NCI-H1930 (cell line): ENCODE measurements around the gene GNL3.

Experiments used
- DNase-seq, 2 experiments: peaks; one replicate each; lab custom pipeline; 2025; lab: John Stamatoyannopoulos, UW

GNL3 gene

GRCh38 chr3:52689151-52689550, 3.3 kb downstream of the GNL3 start:
- no peak for DNase-seq

DNA sequence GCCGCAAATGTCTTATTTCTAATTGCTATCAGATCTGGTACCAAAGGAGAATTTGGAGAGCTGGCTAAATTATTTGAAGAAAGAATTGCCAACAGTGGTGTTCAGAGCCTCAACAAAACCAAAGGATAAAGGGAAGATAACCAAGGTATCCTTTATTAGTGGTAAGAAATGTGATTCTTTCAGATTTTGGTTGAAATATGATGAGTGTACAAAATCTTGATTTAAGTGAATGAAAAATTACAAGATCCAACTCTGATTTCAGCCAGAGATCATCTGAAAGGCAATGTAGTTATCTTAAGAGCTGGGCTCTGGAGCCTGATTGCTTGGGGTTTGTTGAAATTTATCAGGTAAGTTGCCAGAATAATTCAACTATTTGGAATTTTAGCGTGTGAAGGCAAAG, 4.7 kb downstream of the GNL3 start:
- no peak for DNase-seq

DNA sequence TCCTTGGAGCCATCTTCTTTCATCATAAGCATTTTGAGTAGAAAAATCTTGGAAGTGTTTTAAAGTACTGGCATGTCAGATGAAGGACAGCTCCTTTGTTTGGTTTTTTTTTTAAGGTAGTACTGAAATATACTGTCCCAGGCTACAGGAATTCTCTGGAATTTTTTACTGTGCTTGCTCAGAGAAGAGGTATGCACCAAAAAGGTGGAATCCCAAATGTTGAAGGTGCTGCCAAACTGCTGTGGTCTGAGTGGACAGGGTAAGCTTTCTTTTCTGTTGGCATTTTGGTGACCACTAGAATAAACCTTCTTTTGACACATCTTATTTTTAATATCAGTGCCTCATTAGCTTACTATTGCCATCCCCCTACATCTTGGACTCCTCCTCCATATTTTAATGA, 7.2 kb downstream of the GNL3 start:
- no peak for DNase-seq

DNA sequence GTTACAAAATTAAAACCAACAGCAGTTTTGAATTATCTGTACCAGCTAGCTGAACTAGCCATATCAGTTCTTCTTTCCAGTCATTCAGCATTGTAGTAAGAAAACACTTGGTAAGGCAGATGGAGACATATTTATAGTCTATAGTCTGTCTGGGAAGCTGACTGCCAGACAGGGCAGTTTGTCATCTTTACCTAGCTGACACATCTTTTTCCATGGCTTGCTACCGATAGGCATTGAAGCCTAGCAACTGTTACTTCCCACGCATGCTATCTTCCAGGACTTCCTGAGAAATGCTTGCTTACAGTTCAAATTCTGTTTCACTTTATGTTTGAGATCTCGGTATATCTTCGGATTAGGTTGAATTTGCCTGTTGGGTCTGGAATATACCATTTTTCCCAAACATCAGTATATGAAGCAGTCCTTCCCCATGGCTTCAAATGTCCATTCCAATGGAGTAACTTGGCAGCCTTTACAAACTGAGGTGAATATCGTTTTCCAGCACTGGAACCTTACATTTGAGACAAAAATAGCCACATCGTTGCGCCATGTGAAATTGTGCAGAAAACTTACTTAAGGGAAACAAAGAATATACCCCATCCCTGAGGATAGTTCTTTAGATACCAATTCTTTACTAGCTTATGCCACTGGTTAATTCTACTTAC, 8.8 kb downstream of the GNL3 start:
- DNase-seq = no peak

DNA sequence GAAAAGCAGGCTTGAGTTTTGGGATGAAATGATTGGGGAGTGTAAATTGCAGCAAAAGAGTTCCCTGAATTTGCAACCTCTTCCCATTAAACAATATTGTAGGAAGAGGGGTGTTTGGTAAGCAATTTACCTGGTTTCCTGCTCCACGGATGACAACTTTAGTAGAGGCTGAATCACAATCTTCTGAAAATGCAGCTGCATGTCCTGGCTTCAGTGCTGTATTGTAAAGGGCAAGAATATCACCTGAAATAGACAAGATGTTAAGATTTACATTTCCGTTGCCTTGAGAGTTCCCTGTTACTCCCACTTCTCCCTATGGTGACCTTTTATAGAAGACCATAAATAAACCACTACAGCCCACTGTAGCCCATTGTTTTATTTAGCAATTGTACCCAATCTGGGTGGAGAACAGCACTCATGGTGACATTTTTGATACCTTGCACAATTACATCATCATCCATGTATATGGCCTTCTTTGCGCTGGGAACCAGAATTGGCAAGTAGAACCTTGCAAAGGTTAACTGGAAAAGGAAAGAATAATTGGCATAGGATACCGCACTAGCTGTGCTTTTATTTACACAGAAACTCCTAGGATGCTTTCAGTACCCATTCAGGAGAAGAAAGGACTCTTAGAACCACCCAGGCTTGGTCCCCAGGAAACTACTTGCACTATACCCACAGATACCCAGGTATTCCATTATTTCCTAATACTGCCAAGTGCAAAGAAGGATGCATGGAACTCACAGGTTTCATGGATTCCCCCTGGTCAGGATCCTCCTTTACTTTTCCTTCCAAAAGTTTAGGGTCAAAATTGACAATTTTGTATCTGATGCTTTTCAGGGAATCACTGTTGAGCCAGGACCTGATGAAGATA, 10.2 kb downstream of the GNL3 start:
- no peak for DNase-seq

DNA sequence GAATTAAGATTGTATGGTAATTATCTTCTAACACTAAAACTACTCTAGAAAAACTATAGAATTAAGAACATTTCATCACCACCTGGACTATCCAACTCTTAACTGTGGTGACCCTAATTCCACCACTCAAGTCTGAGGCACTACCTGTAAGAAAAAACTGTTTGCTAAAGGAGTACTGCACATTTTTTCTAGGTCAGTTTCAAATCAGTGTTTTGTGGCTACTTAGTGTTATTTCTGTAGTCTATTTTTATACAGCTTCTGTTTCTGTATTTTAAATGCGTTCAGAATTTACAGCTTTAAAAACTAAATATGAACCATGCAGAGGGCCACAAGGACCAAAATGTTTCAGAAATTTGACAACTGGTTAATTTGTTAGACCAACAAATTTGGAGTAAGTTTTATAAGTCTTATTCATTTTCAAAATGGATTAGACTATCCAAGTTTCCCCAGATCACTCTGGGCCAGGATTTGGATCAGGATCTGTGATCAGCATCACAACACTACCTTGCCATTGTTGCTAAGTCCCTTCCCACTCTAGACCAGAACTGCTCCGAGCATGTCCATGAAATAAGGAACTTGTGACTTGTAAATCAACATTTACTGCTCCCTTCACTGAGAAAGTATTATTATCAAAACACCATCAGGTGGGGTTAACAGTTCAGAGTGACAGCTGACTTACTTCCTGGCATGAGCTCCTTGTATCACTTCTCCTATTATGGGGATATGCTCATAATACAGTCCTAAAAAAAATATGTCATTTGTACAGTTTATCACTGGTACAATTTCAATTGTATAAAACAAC, 11.2 kb downstream of the GNL3 start:
- no peak for DNase-seq

DNA sequence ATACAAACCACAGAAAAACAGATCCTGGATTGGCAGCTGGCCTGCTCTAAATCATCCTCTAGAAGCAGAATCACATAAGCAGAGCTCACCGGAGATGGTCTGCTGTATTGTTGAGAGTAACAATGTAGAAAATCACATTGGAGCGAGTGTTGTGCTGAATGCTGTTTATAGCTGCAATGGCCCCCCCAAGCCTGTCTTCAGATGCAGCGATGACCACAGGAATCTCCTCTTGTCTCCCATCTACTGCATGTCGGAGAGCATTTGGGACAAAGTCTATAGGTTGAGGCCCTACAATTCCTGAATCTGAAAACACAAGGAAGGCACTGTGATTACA, 11.8 kb downstream of the GNL3 start:
- no peak for DNase-seq

GRCh38 chr3:52703341-52703740, 17.5 kb downstream of the GNL3 start:
- no peak for DNase-seq

DNA sequence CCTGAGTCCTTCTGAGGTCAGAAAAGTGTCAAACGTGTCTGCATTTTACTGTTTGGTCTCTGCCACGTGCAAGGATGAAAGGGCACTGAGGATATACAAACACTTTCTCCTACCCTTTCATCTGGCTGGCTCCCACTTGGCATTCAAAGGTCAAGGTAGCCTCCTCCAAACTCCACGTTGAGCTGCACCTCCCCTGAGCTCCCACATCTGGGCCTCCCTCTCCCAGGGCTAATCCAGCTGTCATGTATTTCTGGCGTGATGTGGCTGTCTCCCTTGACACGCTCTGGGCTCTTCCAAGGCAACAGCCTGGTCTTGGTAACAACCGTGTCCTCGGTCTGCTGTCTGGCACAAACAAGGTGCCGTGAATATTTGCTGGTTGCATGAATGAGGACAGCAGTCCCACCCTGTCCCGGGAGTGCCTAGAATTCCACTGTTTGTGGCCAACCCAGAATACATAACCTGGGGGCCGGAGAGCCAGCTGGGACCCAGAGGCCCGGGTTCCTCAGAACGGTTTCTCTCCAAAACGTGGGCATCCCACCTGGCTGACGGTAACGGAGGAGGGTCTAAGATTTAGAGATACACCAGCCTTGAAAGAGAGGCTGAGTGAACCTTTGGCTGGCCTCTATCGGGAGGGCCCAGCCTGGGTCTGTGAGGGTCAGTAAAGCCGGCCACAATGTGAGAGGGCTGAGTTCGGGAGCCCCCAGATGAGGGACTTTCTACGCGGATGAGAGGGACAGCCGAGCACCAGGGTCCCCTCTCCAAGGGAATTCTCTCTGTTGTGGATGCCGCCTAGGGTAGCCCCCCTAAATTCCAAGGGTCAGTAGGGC, 19.0 kb downstream of the GNL3 start:
- DNase-seq = no peak

GRCh38 chr3:52705438-52705687, 19.5 kb downstream of the GNL3 start:
- DNase-seq = no peak

- peak; percentile 52 to 71 for DNase-seq
Observed at GRCh38 chr3:52705688-52706686, 20.2 kb downstream of the GNL3 start, which contains the start of the genes GLT8D1 and SPCS1. TSS of gene GLT8D1 (minus strand) at chr3:52705791. CDS start at chr3:52700460, 5,331 bp downstream. TSS of gene SPCS1 (plus strand) at chr3:52706106. CDS start at chr3:52706247, 141 bp downstream.

DNA sequence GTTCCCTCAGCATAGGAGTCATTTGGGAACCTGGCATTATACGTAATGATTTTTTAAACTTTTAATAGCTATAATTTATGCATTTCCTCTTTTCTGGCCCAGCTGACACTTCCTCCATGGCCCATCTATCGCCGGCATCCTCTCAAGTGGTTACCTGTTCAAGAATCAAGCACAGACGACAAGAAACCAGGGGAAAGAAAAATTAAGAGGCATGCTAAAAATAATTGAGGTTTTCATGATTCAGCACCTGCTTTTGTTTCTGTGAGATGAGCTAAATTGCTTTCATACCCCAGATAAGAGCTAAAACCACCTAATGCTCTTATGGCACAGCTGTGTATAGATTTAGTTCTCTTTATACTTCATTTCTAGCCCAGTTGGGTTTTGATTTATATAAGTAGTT, 21.8 kb downstream of the GNL3 start:
- DNase-seq = no peak

DNA sequence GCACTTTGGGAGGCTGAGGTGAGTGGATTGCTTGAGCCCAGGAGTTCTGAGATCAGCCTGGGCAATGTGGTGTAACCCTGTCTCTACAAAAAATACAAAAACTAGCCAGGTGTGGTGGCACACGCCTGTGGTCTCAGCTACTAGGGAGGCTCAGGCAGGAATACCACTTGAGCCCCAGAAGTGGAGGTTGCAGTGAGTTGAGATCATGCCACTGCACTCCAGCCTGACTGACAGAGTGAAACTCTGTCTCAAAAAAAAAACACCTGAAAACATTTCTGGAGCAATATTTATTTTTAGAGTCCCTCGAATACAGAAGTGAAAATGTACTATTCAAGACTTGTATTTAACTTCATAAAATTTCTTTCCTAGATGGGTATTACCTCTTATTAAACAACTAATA, 24.7 kb downstream of the GNL3 start:
- no peak for DNase-seq

DNA sequence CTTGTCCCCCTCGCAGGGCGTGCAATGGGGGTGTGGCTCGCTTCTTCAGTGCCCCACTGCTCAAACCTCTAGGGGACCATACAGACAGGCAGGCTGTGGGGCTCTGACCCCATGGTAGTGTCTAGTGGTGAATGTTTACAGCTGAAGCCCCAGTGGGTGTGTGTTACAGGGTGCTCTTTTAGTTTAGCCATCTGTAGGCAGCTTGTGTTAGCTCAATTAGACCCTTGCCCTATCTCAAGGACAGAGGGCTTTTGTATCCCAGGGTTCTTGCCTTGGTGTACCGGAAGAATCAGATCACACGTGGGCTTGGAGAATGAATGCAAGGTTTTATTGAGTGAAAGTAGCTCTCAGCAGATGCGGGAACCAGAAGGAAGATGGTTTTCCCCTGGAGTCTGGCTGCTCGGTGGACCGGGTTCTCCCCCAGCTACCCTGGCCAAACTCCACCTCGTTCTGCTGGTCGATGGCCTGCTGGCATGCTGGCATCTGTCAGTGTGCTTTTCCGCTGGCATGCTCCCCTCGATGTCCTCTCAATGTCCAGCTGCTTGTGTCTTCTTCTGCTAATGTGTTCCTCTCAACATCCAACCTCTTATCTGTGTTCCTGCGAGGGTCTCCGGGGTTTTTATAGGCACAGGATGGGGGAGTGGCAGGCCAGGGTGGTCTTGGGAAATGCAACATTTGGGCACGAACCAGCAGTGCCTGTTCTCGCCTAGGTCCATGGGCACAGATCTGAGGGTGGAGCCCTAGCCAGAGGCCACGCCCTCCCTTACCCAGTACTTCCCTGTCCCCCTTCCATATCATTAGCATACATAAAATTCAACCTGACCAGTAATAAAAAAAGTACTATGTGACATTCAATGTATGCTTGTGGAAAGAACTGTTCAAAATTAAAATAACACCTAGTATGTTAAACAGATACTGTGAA, 26.7 kb downstream of the GNL3 start:
- no peak for DNase-seq

DNA sequence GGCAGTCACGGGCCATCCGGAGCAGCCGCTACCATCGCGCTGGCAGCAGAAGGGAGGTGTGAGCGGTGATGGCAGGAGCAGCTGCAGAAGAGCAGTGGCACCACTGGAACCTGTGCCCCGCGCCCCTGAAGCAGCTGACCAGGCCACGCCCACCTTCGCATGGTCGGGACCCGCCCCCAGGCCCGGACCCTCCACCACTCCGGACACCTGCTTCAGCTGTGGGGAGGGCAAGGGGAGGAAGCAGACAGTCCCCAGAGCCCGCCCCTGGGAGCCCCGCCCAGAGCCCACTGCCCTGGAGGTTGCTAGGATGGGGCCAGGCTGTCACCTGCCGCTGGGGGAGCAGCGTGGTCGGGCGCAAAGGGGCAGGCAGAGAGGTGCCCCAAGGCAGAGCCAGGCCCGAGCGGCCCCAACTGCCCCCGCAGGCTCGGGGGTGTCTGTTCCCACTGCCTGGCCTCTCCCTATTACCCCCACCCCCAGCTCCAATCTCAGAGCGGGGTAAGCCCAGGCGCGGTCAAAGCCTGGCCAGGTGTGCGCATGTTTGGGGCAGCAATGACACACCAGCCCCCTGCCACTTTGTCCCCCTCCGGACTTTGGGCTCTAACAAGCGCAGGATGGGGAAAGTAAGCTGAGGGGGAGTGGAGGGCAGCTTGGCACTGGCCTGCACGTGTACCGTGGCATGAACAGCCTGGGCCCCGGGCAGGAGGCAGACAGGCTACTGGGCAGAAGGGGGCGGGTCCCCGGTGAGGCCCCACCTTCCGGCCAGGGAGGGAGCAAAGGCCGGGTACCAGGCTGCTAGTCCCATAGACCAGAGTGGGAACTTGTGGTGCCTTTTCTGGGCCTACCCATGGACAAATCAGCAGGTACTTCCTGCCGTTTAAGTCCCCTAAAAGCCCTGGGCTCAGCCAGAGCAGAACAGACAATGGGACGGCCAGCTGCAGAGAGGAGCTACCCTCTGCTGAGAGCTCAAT, 28.8 kb downstream of the GNL3 start:
- DNase-seq = no peak

- no peak for DNase-seq
Observed at GRCh38 chr3:52715714-52716305, 30.0 kb downstream of the GNL3 start.

- DNase-seq = no peak
Observed at GRCh38 chr3:52719618-52720017, 33.8 kb downstream of the GNL3 start.
